Endothelial cell of umbilical vein (primary cell): ENCODE results near the gene ITPKB. TPM values are rescaled to one million over a fixed set of nuclear protein-coding genes. Genes with fewer than 3 reads are reported as not detected.

Experiments
- BruUV-seq: library from RNA; stranded (reverse); fragments of 400-500 nt; replicated peaks from 2 replicates; lab custom pipeline; 2021; lab: Mats Ljungman, UMichigan
- CTCF ChIA-PET: fragments of 300-600, 350-600 bp; sonication (Branson Sonifier 250); formaldehyde crosslinking; loops from one replicate; lab custom pipeline; 2021; ENCODE audit warnings: antibody characterized with exemption, inconsistent platforms; lab: Charles Lee
- POLR2A ChIA-PET: fragments of 300-600, 350-600 bp; sonication (Branson Sonifier 250); formaldehyde crosslinking; loops from one replicate; lab custom pipeline; 2021; ENCODE audit warnings: antibody characterized with exemption, inconsistent platforms; lab: Charles Lee
- DNase-seq: peaks from one replicate; pipeline ENCODE4 v3.0.0-alpha.2; 2011; ENCODE audit warnings: low read depth, low spot score
- FAIRE-seq: peaks from 2 replicates; lab custom pipeline; 2011; peaks lifted over from hg19 to GRCh38; lab: Jason Lieb, UNC
- H2AFZ ChIP-seq: 2 replicates; pipeline ENCODE4 v1.6.0; 2012; ENCODE audit warnings: low read depth, low read length, control low read depth, inconsistent platforms
- H3K27ac ChIP-seq: 2 replicates; pipeline ENCODE4 v1.5.1; 2011; ENCODE audit warnings: low read depth, mild to moderate bottlenecking, control low read depth, low read length, moderate library complexity; ENCODE audit not compliant: insufficient read depth
- H3K27me3 ChIP-seq, 2 experiments: 2 replicates each; pipeline versions ENCODE4 v1.6.0 to v1.6.1; 2011; ENCODE audit warnings: low read length in 2 of 2, mixed read lengths in 1 of 2; ENCODE audit not compliant: control insufficient read depth in 2 of 2, insufficient read depth in 2 of 2
- H3K36me3 ChIP-seq, 2 experiments: 2 replicates in 1 of 2; 3 replicates in 1 of 2; pipeline ENCODE4 v1.5.1; 2011; ENCODE audit warnings: low read length in 2 of 2, mild to moderate bottlenecking in 1 of 2, moderate library complexity in 1 of 2; ENCODE audit not compliant: control insufficient read depth in 2 of 2, insufficient read depth in 2 of 2; ENCODE audit errors: extremely low read depth in 1 of 2
- H3K4me1 ChIP-seq: 3 replicates; pipeline ENCODE4 v1.5.1; 2011; ENCODE audit warnings: mild to moderate bottlenecking, low read length; ENCODE audit not compliant: control insufficient read depth, insufficient read depth; ENCODE audit errors: extremely low read depth
- H3K4me2 ChIP-seq: 2 replicates; pipeline ENCODE4 v1.6.1; 2011; ENCODE audit warnings: low read length, control low read depth, mixed read lengths; ENCODE audit not compliant: insufficient read depth
- H3K4me3 ChIP-seq, 3 experiments: fragments of 200-600 bp in 1 of 3; sonication (generic), shearing (Covaris generic) in 1 of 3; replicated peaks in 1 of 3; 2 replicates each; pipeline ENCODE4 v1.5.1; 2011 to 2016; ENCODE audit warnings: control low read depth in 3 of 3, low read length in 3 of 3, mild to moderate bottlenecking in 2 of 3, inconsistent platforms in 1 of 3, low read depth in 1 of 3, moderate library complexity in 1 of 3; ENCODE audit not compliant: insufficient read depth in 1 of 3
- H3K79me2 ChIP-seq: 2 replicates; pipeline ENCODE4 v1.6.0; 2012; ENCODE audit warnings: low read length, inconsistent platforms; ENCODE audit not compliant: control insufficient read depth, insufficient read depth
- H3K9ac ChIP-seq: replicated peaks from 2 replicates; pipeline ENCODE3; 2011; ENCODE audit warnings: low read length, control low read depth; ENCODE audit not compliant: insufficient read depth; ENCODE audit errors: extremely low read depth
- H3K9me1 ChIP-seq: replicated peaks from 3 replicates; pipeline ENCODE4 v1.6.0; 2011; ENCODE audit warnings: mild to moderate bottlenecking, low read length; ENCODE audit not compliant: control insufficient read depth, insufficient read depth; ENCODE audit errors: extremely low read depth
- H3K9me3 ChIP-seq: replicated peaks from 2 replicates; pipeline ENCODE4 v1.5.1; 2012; ENCODE audit warnings: low read length, inconsistent platforms; ENCODE audit not compliant: control insufficient read depth, insufficient read depth
- H4K20me1 ChIP-seq: replicated peaks from 2 replicates; pipeline ENCODE3; 2011; ENCODE audit warnings: mild to moderate bottlenecking, low read length; ENCODE audit not compliant: control insufficient read depth, insufficient read depth; ENCODE audit errors: extremely low read depth
- CTCF ChIP-seq, 2 donors: IDR thresholded peaks; 1 replicate in 1 of 2; 2 replicates in 1 of 2; pipeline ENCODE4 v1.5.1; 2011; ENCODE audit warnings: low read length in 2 of 2, mild to moderate bottlenecking in 2 of 2, moderate library complexity in 2 of 2, control low read depth in 1 of 2, inconsistent platforms in 1 of 2, low read depth in 1 of 2; ENCODE audit not compliant: insufficient read depth in 1 of 2; ENCODE audit errors: extremely low read depth in 1 of 2
- EZH2 ChIP-seq: IDR thresholded peaks from 2 replicates; pipeline ENCODE4 v1.6.1; 2012; ENCODE audit warnings: borderline replicate concordance, low read depth, mild to moderate bottlenecking, moderate library complexity, low read length, inconsistent platforms; ENCODE audit not compliant: severe bottlenecking
- FOS ChIP-seq: IDR thresholded peaks from 2 replicates; pipeline ENCODE4 v1.6.1; 2011; ENCODE audit warnings: mild to moderate bottlenecking, low read length, moderate library complexity, borderline replicate concordance; ENCODE audit not compliant: insufficient read depth
- GATA2 ChIP-seq: IDR thresholded peaks from 2 replicates; pipeline ENCODE4 v1.7.0; 2011; ENCODE audit warnings: low read depth, mild to moderate bottlenecking, moderate library complexity, mixed read lengths, low read length; ENCODE audit not compliant: insufficient read length, insufficient read depth
- JUN ChIP-seq: IDR thresholded peaks from 2 replicates; pipeline ENCODE4 v1.6.1; 2011; ENCODE audit warnings: borderline replicate concordance, low read depth; ENCODE audit not compliant: insufficient read length, insufficient read depth
- MAX ChIP-seq: IDR thresholded peaks from 2 replicates; pipeline ENCODE4 v1.6.1; 2011; ENCODE audit not compliant: insufficient read depth, insufficient read length
- MYC ChIP-seq: IDR thresholded peaks from one replicate; pipeline ENCODE4 v1.6.1; 2011; ENCODE audit warnings: mild to moderate bottlenecking, low read depth, low read length
- POLR2A ChIP-seq: IDR thresholded peaks from 2 replicates; pipeline ENCODE4 v1.6.1; 2012; ENCODE audit warnings: low read depth, mild to moderate bottlenecking, control low read depth, low read length
- POLR2AphosphoS5 ChIP-seq: IDR thresholded peaks from 2 replicates; pipeline ENCODE4 v1.6.1; 2012; ENCODE audit warnings: low read depth, mild to moderate bottlenecking, control low read depth, low read length, moderate library complexity; ENCODE audit not compliant: insufficient read depth
- dilution Hi-C: fragments of 300-500 bp; cut with MboI; formaldehyde crosslinking; loops from one replicate; pipeline ENCODE4 v1.15.0; 2019; ENCODE audit warnings: low sequenced_read_pairs; ENCODE audit not compliant: extremely low pct_ligation_motif_present
- intact Hi-C: fragments of 100-400 bp; cut with micrococcal nuclease; formaldehyde crosslinking; loops from one replicate; pipeline ENCODE4 v1.10.0; 2022
- polyA plus RNA-seq, 4 experiments: library from polyadenylated mRNA; depleted of rRNA in 3 of 4; stranded (reverse) in 3 of 4; unstranded in 1 of 4; fragments of >200 nt; gene quantifications; 2 replicates each; pipeline versions ENCODE4 v1.2.1 to v1.2.3, GENCODE V29; 2011 to 2012; ENCODE audit warnings: missing spikeins in 1 of 4
- total RNA-seq: library from RNA; stranded (reverse); gene quantifications from 2 replicates; pipeline ENCODE4 v1.2.3, GENCODE V29; 2021

Gene ITPKB
- total and polyA plus RNA-seq, 2 donors (not counting 3 experiments of a cell fraction or from before 2014, with no cell fraction given), result 7.7 to 34.8 TPM

GRCh38 chr1:226611301-226611700 is 127.8 kb downstream of the ITPKB start:
- CTCF ChIA-PET, result no interaction called here
- H3K9me1 ChIP-seq, result no peaks in the 10 kb centered on the region
- no peak for TF ChIP-seq POLR2A
- no peak for TF ChIP-seq MYC
- TF ChIP-seq MAX, result no peak
- TF ChIP-seq FOS, result no peak
- TF ChIP-seq JUN, result no peak
- TF ChIP-seq CTCF (IDR thresholded peaks at IDR 0.05; ENCODE audit: extremely low read depth in 1 of 2, insufficient read depth in 1 of 2, low read depth in 1 of 2, low read length in 2 of 2), result no peak
- no peak for TF ChIP-seq GATA2
- TF ChIP-seq POLR2AphosphoS5, result no peak
- TF ChIP-seq EZH2, result no peak
- no peak overlapping the region for H3K9ac ChIP-seq
- H3K79me2 ChIP-seq, result no peaks in the 10 kb centered on the region
- POLR2A ChIA-PET, result no interaction called here
- H3K4me1 ChIP-seq, result no peaks in the 10 kb centered on the region
- H3K9me3 ChIP-seq, result no peaks in the 10 kb centered on the region
- dilution Hi-C loops, result no loop called here
- no peak overlapping the region for H3K4me3 ChIP-seq
- no peak overlapping the region for H2AFZ ChIP-seq
- no peak overlapping the region for H3K4me2 ChIP-seq
- intact Hi-C loops, result no loop called here
- no peaks in the 10 kb centered on the region for H4K20me1 ChIP-seq
- FAIRE-seq (no peak), DNase-seq (no peak)
- H3K27ac ChIP-seq, result no peak overlapping the region
- no peaks in the 10 kb centered on the region for H3K36me3 ChIP-seq
- H3K27me3 ChIP-seq, result no peaks in the 10 kb centered on the region
- no TSS peak for BruUV-seq
